Progenitor cell of endocrine pancreas (in vitro differentiated cells): ENCODE measurements around the gene NPAS2. TPM values are rescaled to one million over a fixed set of nuclear protein-coding genes. Genes with fewer than 3 reads are reported as not detected.

Source experiments
- DNase-seq: peaks from one replicate; pipeline ENCODE4 v3.0.0; 2021; ENCODE audit warnings: low spot score; ENCODE audit not compliant: unreplicated experiment
- H3K27ac Mint-ChIP-seq: 2 replicates; pipeline ENCODE4 v1.8.0; 2021; ENCODE audit warnings: mild to moderate bottlenecking, moderate library complexity, mixed read lengths
- H3K27me3 Mint-ChIP-seq: 2 replicates; pipeline ENCODE4 v1.8.0; 2021; ENCODE audit warnings: mixed read lengths
- H3K36me3 Mint-ChIP-seq: 2 replicates; pipeline ENCODE4 v1.8.0; 2022; ENCODE audit warnings: mixed read lengths; ENCODE audit not compliant: insufficient read depth
- H3K4me1 Mint-ChIP-seq: 2 replicates; pipeline ENCODE4 v1.8.0; 2021; ENCODE audit warnings: low read depth, mixed read lengths
- H3K4me3 Mint-ChIP-seq: 2 replicates; pipeline ENCODE4 v1.8.0; 2021; ENCODE audit warnings: low read depth, mild to moderate bottlenecking, moderate library complexity, mixed read lengths
- H3K9me3 Mint-ChIP-seq: 2 replicates; pipeline ENCODE4 v1.8.0; 2021; ENCODE audit warnings: low read depth, mixed read lengths
- CTCF ChIP-seq: fragments of 200-600 bp; sonication (generic); IDR thresholded peaks from one replicate; pipeline ENCODE4 v1.5.0; 2021; ENCODE audit warnings: antibody characterized with exemption, mild to moderate bottlenecking; ENCODE audit not compliant: unreplicated experiment
- total RNA-seq: library from RNA; stranded (reverse); gene quantifications from 2 replicates; pipeline ENCODE4 v1.2.1, GENCODE V29; 2021

Gene NPAS2
- total RNA-seq, 1 donor from 2014 or later: 0.84 TPM

GRCh38 chr2:100880730-100881129 is 60.8 kb downstream of the NPAS2 start:
- no peak overlapping the region for H3K4me3 Mint-ChIP-seq
- no peaks in the 10 kb centered on the region for H3K9me3 Mint-ChIP-seq
- no peak for TF ChIP-seq CTCF
- no peak for DNase-seq
- H3K4me1 Mint-ChIP-seq: peaks cover 5% of the 10 kb centered on the region
- H3K27me3 Mint-ChIP-seq: no peaks in the 10 kb centered on the region
- H3K27ac Mint-ChIP-seq: no peak overlapping the region
- H3K36me3 Mint-ChIP-seq: no peaks in the 10 kb centered on the region

- no peak overlapping the region for H3K27ac Mint-ChIP-seq
- no peak overlapping the region for H3K4me3 Mint-ChIP-seq
- TF ChIP-seq CTCF: no peak
- no peaks in the 10 kb centered on the region for H3K36me3 Mint-ChIP-seq
- DNase-seq: no peak
- H3K27me3 Mint-ChIP-seq: peaks cover 6% of the 10 kb centered on the region
- H3K9me3 Mint-ChIP-seq: no peaks in the 10 kb centered on the region
- H3K4me1 Mint-ChIP-seq: peaks cover 3% of the 10 kb centered on the region
Observed at GRCh38 chr2:100882645-100883613, 63.0 kb downstream of the NPAS2 start.

- H3K9me3 Mint-ChIP-seq: no peaks in the 10 kb centered on the region
- H3K27me3 Mint-ChIP-seq: peaks cover 6% of the 10 kb centered on the region
- H3K36me3 Mint-ChIP-seq: no peaks in the 10 kb centered on the region
- H3K4me1 Mint-ChIP-seq: peaks cover 3% of the 10 kb centered on the region
- H3K27ac Mint-ChIP-seq: no peak overlapping the region
- no peak for TF ChIP-seq CTCF
- no peak for DNase-seq
- H3K4me3 Mint-ChIP-seq: no peak overlapping the region
Observed at GRCh38 chr2:100884145-100884621, 64.2 kb downstream of the NPAS2 start.

DNA sequence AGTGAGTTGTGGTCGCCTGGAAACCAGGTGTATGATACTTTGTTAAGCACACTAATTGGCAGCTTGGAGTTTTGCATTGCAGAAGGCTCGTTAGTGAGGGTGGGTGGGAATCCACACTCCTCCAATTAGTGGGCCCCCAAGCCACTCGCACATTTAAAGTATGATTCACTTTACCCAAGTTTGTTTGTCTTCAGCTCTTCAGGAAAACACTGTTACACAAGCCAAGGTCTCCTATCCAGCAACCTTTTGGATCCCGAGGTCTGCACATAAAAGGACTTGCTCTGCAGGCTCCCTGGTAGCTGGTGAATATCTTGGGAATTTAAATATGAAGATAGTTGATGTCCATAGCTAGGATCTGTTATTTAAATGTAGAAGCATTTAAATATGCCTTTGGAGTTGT is 66.1 kb downstream of the NPAS2 start:
- Mint-ChIP-seq H3K4me1 (peaks cover 3% of the 10 kb centered on the region), H3K9me3 (no peaks in the 10 kb centered on the region), H3K36me3 (no peaks in the 10 kb centered on the region), H3K27me3 (peaks cover 6% of the 10 kb centered on the region), H3K27ac (no peak overlapping the region), H3K4me3 (no peak overlapping the region)
- no peak for TF ChIP-seq CTCF
- no peak for DNase-seq

DNA sequence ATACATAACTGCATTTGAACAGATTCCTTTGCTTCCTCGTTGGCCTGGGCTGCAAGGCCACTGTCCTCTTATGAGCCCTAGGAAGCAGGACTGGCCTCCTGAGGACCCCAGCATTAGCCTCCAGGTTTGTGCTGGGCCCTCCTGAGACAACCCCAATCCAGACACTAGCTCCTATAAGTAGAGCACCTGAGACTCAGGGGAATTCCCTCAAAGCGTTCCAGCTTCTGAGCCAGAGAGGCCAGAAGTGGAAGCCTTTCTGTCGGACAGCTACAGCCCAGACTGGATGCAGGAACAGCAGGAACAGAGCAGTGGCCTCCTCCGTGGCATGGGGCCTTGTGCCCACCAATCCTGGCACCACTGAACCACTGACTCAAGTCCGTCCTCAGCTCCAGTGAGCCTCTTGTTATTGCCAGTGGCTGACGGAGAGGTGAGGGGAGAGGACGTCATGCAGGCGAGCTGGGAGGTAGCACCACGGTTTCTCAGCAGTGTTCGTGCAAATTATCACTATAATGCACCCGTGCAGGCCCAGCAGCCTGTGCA is 67.2 kb downstream of the NPAS2 start:
- DNase-seq: no peak
- Mint-ChIP-seq H3K27ac (no peak overlapping the region), H3K9me3 (no peaks in the 10 kb centered on the region), H3K36me3 (no peaks in the 10 kb centered on the region), H3K4me1 (peaks cover 3% of the 10 kb centered on the region), H3K4me3 (no peak overlapping the region), H3K27me3 (peaks cover 6% of the 10 kb centered on the region)
- TF ChIP-seq CTCF: no peak
